Measurements from ENCODE around the gene CPA4. TPM values are rescaled to one million over a fixed set of nuclear protein-coding genes. Genes with fewer than 3 reads are reported as not detected.

Gene CPA4
- total RNA-seq, 4 donors from 2014 or later = not detected

DNA sequence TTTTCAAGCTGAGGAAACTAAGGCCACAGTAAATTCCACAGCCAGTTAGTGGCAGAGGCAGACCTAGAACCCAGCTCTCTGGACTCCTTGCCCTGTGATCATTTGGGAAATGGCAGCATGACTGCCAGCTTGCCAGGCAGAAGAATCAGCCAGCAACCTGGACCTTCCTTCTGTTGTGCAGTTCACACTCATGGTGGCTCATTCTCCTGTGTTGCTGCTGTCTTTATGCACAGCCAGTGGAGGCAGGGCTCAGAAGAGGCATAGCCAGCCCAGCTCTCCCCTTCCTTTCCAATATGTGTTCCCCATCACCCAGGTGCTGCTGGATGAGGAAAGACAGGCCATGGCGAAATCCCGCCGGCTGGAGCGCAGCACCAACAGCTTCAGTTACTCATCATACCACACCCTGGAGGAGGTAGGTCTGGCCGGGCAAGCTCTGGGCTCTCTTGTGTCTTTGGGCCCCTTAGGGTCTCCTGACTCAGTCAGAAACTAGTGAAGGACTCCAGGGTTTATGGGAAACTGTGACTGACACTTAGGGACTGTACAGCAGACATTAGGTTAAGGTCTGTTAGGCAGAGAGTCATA is 66.4 kb downstream of the CPA4 start:
- DNase-seq = no peak
- Histone ChIP-seq H3K27ac (no peak overlapping the region), H3K27me3 (no peaks in the 10 kb centered on the region), H3K4me3 (no peak overlapping the region), H3K9me3 (peaks cover 0 to 9% (median 3%) of the 10 kb centered on the region in 4 donors), H3K4me1 (no peaks in the 10 kb centered on the region), H3K36me3 (no peaks in the 10 kb centered on the region)
- no peak for TF ChIP-seq CTCF (IDR thresholded peaks at IDR 0.05)
- TF ChIP-seq POLR2A (IDR thresholded peaks at IDR 0.05) = no peak

GRCh38 chr7:130360518-130360917 is 67.6 kb downstream of the CPA4 start:
- TF ChIP-seq CTCF (IDR thresholded peaks at IDR 0.05) (no peak), POLR2A (IDR thresholded peaks at IDR 0.05) (no peak)
- DNase-seq = no peak
- no peaks in the 10 kb centered on the region for H3K27me3 ChIP-seq
- H3K27ac ChIP-seq = no peak overlapping the region
- H3K4me1 ChIP-seq = peaks cover 0 to 5% (median 0%) of the 10 kb centered on the region in 4 donors
- H3K36me3 ChIP-seq = no peaks in the 10 kb centered on the region
- no peak overlapping the region for H3K4me3 ChIP-seq
- peaks cover 0 to 9% (median 3%) of the 10 kb centered on the region in 4 donors for H3K9me3 ChIP-seq

- Histone ChIP-seq H3K4me3 (no peak overlapping the region), H3K9me3 (peaks cover 0 to 9% (median 3%) of the 10 kb centered on the region in 4 donors), H3K36me3 (no peaks in the 10 kb centered on the region), H3K27me3 (no peaks in the 10 kb centered on the region), H3K27ac (no peak overlapping the region), H3K4me1 (peaks cover 0 to 8% (median 0%) of the 10 kb centered on the region in 4 donors)
- peak in 1 of 3 donors; percentile 15 for DNase-seq
- TF ChIP-seq POLR2A (IDR thresholded peaks at IDR 0.05) = no peak
- no peak for TF ChIP-seq CTCF (IDR thresholded peaks at IDR 0.05)
These were observed 68.7 kb downstream of the CPA4 start for GRCh38 chr7:130361681-130362080.

GRCh38 chr7:130362251-130362816 is 69.4 kb downstream of the CPA4 start:
- Histone ChIP-seq H3K4me3 (no peak overlapping the region), H3K27me3 (no peaks in the 10 kb centered on the region), H3K4me1 (peaks cover 0 to 8% (median 0%) of the 10 kb centered on the region in 4 donors), H3K27ac (no peak overlapping the region), H3K36me3 (no peaks in the 10 kb centered on the region), H3K9me3 (peaks cover 0 to 9% (median 3%) of the 10 kb centered on the region in 4 donors)
- no peak for TF ChIP-seq POLR2A (IDR thresholded peaks at IDR 0.05)
- TF ChIP-seq CTCF (IDR thresholded peaks at IDR 0.05) = no peak
- peak in 1 of 3 donors; percentile 25 for DNase-seq

DNA sequence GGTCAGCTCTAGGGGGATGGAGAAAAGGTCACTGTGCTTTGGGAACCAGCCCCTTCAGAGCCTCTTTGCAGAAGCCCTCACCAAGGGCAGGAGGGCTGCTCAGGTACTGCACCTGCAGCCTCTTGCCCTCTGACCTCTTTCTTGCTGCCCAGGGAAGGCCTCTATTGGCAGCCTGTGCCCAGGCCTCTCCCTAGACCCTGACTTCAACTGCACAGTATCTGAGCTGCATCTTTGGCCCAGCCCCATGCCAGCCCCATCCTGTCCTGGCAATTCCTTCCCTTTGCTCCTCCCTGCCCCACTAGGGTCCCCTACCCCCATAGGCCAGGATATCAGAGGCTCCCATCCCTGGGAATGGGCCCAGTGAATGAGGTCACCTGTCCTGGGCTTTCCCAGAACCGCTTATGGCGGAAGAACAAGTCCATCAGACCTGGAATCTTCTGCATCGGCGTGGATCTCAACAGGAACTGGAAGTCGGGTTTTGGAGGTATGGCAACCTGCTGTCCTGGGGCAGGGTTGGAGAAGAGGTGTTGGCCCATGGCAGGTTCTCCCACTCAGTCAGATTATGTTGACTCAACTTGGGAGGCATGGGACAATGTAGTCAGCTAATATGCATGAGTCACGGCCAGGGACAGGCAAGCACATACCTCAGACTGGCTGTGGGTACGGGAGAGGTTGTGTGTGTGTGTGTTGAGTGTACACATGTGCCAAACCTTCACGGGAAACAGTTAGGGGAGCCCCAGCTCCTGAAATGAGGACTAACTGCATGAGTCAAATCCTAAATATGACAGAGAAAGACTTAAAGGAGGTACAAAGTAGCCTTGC is 70.3 kb downstream of the CPA4 start:
- Histone ChIP-seq H3K4me3 (no peak overlapping the region), H3K36me3 (no peaks in the 10 kb centered on the region), H3K27ac (no peak overlapping the region), H3K27me3 (no peaks in the 10 kb centered on the region), H3K4me1 (peaks cover 0 to 8% (median 0%) of the 10 kb centered on the region in 4 donors), H3K9me3 (peaks cover 0 to 9% (median 3%) of the 10 kb centered on the region in 4 donors)
- TF ChIP-seq CTCF (IDR thresholded peaks at IDR 0.05) (no peak), POLR2A (IDR thresholded peaks at IDR 0.05) (no peak)
- DNase-seq = peak in 1 of 3 donors; percentile 44

All from Peyer's patch (tissue), 4 donors.